Measurements from ENCODE around the gene IL27RA. TPM values are rescaled to one million over a fixed set of nuclear protein-coding genes. Genes with fewer than 3 reads are reported as not detected.

Gene IL27RA
- total and polyA plus RNA-seq, 2 of the 4 experiments (the other 2 are of a cell fraction) = 2.9 to 5.1 TPM

- ChIA-PET POLR2A (ENCODE audit: unreplicated experiment) (no interaction called here), CTCF (no interaction called here)
- TF ChIP-seq FOS (IDR thresholded peaks at IDR 0.05; ENCODE audit: low read depth, low read length) = no peak
- H4K20me1 ChIP-seq (ENCODE audit: insufficient read depth, low read length) = peaks cover 5% of the 10 kb centered on the region; the same call in 1 of the 2 replicates
- H3K79me1 ChIP-seq (ENCODE audit: low read depth in 1 of 2, low read length in 2 of 2) = peaks cover 19 to 54% of the 10 kb centered on the region in 2 experiments
- no peak overlapping the region for H3K4ac ChIP-seq (ENCODE audit: low read depth, low read length)
- no peak overlapping the region for H3K9ac ChIP-seq (ENCODE audit: low read depth, low read length)
- no peak overlapping the region for H3K18ac ChIP-seq (ENCODE audit: low read depth, low read length)
- H3K23ac ChIP-seq (ENCODE audit: low read depth, low read length) = no peak overlapping the region
- no peak overlapping the region for H2AK9ac ChIP-seq (replicated peaks; ENCODE audit: low read depth, low read length, poor library complexity)
- no peak overlapping the region for H2BK20ac ChIP-seq (ENCODE audit: low read depth, low read length)
- no peak overlapping the region for H3K4me2 ChIP-seq (ENCODE audit: low read depth, low read length)
- H3K9me3 ChIP-seq (ENCODE audit: control insufficient read depth, insufficient read depth, low read length) = peaks cover 10% of the 10 kb centered on the region
- no peak overlapping the region for H2BK5ac ChIP-seq (ENCODE audit: low read depth, low read length, poor library complexity, severe bottlenecking)
- H2BK15ac ChIP-seq (ENCODE audit: low read depth, low read length) = no peak overlapping the region
- H3K27me3 ChIP-seq (ENCODE audit: control insufficient read depth, insufficient read depth, low read length) = no peaks in the 10 kb centered on the region
- no peak overlapping the region for H3K4me3 ChIP-seq (ENCODE audit: insufficient read depth, low read depth, low read length)
- in situ Hi-C loops (cut with MboI; ENCODE audit: low sequenced_read_pairs) = no loop called here
- H3K56ac ChIP-seq (ENCODE audit: extremely low read depth, insufficient read depth, low read length) = no peak overlapping the region
- 0 out of 2 replicates have a peak, but pooled peaks cover under 1% of the 10 kb centered on the region for H3K9me1 ChIP-seq (ENCODE audit: insufficient read depth, low read length)
- intact Hi-C loops (cut with micrococcal nuclease) = no loop called here
- H4K5ac ChIP-seq (ENCODE audit: low read depth, low read length) = no peak overlapping the region
- dilution Hi-C loops (cut with HindIII; ENCODE audit: low sequenced_read_pairs, unreplicated experiment) = no loop called here
- no peak overlapping the region for H4K91ac ChIP-seq (ENCODE audit: insufficient read depth, low read depth, low read length)
- H3K14ac ChIP-seq (replicated peaks; ENCODE audit: low read depth, low read length) = no peak overlapping the region
- H2BK120ac ChIP-seq (ENCODE audit: low read depth, low read length) = no peak overlapping the region
- no CpG with 5 or more reads among the region's 6 CpGs for WGBS, 2 experiments (ENCODE audit: extremely low coverage in 2 of 2, insufficient read length in 1 of 2)
- no peak overlapping the region for H4K8ac ChIP-seq (ENCODE audit: low read depth in 2 of 2, low read length in 2 of 2)
- DNase-seq (no peak), ATAC-seq (ENCODE audit: low read depth) (no peak)
- BruUV-seq (replicated peaks) = no TSS peak
- H2AK5ac ChIP-seq (ENCODE audit: low read depth, low read length) = no peak overlapping the region
- H3K27ac ChIP-seq (ENCODE audit: insufficient read depth, low read length) = no peak overlapping the region
- peaks cover 8% of the 10 kb centered on the region for H3K36me3 ChIP-seq (ENCODE audit: control insufficient read depth, insufficient read depth, low read length)
- H2AFZ ChIP-seq (replicated peaks; ENCODE audit: low read length, poor library complexity) = no peak overlapping the region
- no peaks in the 10 kb centered on the region for H3K4me1 ChIP-seq (ENCODE audit: control insufficient read depth, insufficient read depth, low read length)
Observed at GRCh38 chr19:13997631-13997962, 34.0 kb upstream of the IL27RA start.

Data from IMR-90 (cell line).